AG10803 (cell line): Measurements from ENCODE around the gene C1QB.

Experiments used
- DNase-seq: peaks from one replicate; pipeline ENCODE4 v3.0.0; 2010; ENCODE audit warnings: low read depth
- H3K4me3 ChIP-seq: 2 replicates; pipeline ENCODE4 v1.5.1; 2011; ENCODE audit warnings: mild to moderate bottlenecking, low read length, control low read depth
- TF ChIP-seq, protein P1 (sequence below): conservative IDR thresholded peaks from 2 replicates; pipeline ENCODE4 v1.5.1; 2011; ENCODE audit warnings: mild to moderate bottlenecking, low read length, control low read depth, inconsistent platforms

Gene C1QB

GRCh38 chr1:22621761-22622160 lies 31.3 kb upstream of the C1QB start:
- no peak overlapping the region for H3K4me3 ChIP-seq
- TF ChIP-seq, protein P1, sequence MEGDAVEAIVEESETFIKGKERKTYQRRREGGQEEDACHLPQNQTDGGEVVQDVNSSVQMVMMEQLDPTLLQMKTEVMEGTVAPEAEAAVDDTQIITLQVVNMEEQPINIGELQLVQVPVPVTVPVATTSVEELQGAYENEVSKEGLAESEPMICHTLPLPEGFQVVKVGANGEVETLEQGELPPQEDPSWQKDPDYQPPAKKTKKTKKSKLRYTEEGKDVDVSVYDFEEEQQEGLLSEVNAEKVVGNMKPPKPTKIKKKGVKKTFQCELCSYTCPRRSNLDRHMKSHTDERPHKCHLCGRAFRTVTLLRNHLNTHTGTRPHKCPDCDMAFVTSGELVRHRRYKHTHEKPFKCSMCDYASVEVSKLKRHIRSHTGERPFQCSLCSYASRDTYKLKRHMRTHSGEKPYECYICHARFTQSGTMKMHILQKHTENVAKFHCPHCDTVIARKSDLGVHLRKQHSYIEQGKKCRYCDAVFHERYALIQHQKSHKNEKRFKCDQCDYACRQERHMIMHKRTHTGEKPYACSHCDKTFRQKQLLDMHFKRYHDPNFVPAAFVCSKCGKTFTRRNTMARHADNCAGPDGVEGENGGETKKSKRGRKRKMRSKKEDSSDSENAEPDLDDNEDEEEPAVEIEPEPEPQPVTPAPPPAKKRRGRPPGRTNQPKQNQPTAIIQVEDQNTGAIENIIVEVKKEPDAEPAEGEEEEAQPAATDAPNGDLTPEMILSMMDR: no peak
- DNase-seq: no peak

GRCh38 chr1:22625262-22625925 lies 27.6 kb upstream of the C1QB start:
- TF ChIP-seq, protein P1: no peak
- no peak overlapping the region for H3K4me3 ChIP-seq
- no peak for DNase-seq

- TF ChIP-seq, protein P1: no peak
- DNase-seq: no peak
- no peak overlapping the region for H3K4me3 ChIP-seq
Measured at GRCh38 chr1:22626237-22627157, 26.5 kb upstream of the C1QB start.

DNA sequence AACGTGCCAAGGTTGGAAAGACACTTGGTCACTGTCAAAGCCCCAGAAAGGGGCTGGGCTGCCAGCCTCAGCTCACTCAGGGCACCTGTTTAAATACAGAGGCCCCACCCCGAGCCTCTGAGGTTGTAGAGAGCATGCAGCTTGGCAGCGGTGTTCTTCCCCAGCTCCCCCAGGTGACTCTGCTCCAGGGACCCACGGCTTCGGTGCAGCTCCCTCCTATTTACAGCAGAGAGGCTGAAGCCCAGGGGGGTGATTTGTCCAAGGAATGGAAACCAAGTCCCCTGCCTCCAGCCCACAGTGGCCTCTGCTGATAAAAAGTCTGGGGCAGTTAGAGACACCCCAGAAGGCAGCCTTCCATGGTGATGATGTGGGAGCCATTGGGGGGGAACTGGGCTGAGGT lies 25.7 kb upstream of the C1QB start:
- TF ChIP-seq, protein P1: no peak
- no peak overlapping the region for H3K4me3 ChIP-seq
- no peak for DNase-seq

DNA sequence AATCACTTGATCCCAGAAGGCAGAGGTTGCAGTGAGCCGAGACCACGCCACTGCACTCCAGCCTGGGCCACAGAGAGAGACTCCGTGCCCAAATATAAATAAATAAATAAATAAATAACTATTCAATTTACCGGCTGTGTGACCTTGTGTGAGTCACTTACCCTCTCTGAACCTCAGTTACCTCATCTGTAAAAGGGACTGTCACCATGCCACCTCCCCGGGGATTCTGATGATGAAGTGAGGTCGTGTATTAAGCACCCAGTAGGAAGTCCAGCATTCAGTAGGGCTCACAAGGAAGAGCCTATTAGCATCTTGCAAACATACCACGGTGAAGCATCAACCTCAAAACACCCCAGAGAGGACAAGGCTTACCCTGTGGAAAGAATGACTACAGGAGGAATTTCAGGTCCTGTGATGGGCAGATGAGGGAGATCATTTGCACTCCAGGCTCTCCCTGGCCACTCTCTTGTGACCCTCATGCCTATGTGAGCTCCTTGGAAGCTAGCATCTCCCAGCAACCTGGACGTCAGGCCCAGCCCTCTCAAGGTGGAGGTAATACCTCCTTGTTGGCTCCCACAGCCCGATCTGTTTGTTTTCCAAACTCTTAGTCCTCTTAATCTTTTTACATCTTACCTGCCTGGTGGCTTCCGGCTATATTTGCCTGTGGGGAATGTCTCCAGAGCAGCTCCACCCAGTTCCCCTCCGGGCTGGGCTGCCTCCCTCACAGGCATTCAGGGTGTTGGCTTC lies 24.2 kb upstream of the C1QB start:
- H3K4me3 ChIP-seq: no peak overlapping the region
- TF ChIP-seq, protein P1: no peak
- DNase-seq: no peak

GRCh38 chr1:22629886-22630285 lies 23.1 kb upstream of the C1QB start:
- TF ChIP-seq, protein P1: no peak
- no peak overlapping the region for H3K4me3 ChIP-seq
- no peak for DNase-seq
